ENCODE measurements around the gene RAMAC.

DNA sequence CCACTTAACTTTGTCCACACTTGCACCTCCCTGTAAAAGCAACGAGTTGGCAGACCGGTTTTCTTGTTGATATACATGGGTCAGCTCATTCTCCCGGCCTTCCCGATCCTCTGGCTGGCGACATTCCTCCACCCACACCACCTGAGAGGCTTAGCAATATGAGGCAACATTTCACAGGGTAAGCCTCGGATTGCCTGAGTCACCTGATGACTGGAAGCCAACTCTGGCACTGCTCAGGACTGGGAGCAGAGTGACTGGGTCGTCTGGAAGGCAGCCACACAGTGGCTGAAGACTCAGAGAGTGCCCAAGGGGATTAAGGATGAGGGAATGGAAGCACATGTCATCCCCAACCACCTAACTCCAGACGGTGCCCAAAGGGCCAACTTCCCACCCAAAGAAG is 43.3 kb upstream of the RAMAC start:
- no peak for TF ChIP-seq POLR2A (IDR thresholded peaks at IDR 0.05)
- TF ChIP-seq, protein P1, sequence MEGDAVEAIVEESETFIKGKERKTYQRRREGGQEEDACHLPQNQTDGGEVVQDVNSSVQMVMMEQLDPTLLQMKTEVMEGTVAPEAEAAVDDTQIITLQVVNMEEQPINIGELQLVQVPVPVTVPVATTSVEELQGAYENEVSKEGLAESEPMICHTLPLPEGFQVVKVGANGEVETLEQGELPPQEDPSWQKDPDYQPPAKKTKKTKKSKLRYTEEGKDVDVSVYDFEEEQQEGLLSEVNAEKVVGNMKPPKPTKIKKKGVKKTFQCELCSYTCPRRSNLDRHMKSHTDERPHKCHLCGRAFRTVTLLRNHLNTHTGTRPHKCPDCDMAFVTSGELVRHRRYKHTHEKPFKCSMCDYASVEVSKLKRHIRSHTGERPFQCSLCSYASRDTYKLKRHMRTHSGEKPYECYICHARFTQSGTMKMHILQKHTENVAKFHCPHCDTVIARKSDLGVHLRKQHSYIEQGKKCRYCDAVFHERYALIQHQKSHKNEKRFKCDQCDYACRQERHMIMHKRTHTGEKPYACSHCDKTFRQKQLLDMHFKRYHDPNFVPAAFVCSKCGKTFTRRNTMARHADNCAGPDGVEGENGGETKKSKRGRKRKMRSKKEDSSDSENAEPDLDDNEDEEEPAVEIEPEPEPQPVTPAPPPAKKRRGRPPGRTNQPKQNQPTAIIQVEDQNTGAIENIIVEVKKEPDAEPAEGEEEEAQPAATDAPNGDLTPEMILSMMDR (IDR thresholded peaks at IDR 0.05 in 8 of 11, conservative IDR thresholded peaks at IDR 0.05 in 3 of 11), result no peak

All from spleen (tissue), 7 donors.